Choroid plexus epithelial cell (primary cell): Measurements from ENCODE around the gene MRPL43.

Experiments used
- DNase-seq: peaks from one replicate; pipeline ENCODE4 v3.0.0-alpha.2; 2010; ENCODE audit warnings: low read depth
- H3K4me3 ChIP-seq: 2 replicates; pipeline ENCODE4 v1.5.1; 2011; ENCODE audit warnings: low read depth, mild to moderate bottlenecking, control low read depth, low read length, moderate library complexity
- TF ChIP-seq, protein P1 (sequence below): conservative IDR thresholded peaks from 2 replicates; pipeline ENCODE4 v1.5.1; 2011; ENCODE audit warnings: low read depth, mild to moderate bottlenecking, control low read depth, inconsistent platforms, low read length, moderate library complexity

The MRPL43 gene

DNA sequence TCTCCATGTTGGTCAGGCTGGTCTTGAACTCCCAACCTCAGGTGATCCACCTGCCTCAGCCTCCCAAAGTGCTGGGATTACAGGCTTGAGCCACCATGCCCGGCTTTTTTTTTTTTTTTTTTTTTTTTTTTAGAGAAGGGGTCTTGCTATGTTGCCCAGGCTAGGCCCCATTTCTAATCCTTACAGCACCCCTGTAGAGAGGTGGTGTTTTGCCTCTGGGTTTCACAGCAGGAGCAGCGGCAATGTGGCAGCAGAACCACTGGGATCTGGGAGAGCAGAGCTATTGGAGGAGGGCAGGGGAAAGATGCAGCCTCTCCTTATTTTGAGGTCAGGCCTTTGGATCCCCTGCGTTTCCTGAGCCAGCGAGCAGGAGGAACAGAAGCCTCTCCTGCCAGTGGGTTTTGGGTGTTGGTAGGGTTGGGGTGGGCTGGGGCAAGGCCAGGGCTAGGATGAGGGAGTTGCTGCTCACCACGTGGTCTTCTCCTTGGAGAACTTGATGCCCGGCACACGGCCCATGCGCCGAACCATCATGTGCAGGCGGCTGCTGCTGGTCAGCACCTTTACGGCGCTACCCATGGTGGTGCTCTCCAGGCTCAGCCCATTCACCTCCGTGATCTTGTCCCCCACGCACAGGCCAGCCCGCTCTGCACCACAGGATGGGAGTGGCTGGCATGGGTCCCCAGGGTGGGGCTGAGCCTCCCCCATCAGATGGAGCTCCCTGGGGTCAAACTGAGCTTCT, 35.8 kb upstream of the MRPL43 start:
- H3K4me3 ChIP-seq, result no peak overlapping the region
- DNase-seq, result no peak
- TF ChIP-seq, protein P1, sequence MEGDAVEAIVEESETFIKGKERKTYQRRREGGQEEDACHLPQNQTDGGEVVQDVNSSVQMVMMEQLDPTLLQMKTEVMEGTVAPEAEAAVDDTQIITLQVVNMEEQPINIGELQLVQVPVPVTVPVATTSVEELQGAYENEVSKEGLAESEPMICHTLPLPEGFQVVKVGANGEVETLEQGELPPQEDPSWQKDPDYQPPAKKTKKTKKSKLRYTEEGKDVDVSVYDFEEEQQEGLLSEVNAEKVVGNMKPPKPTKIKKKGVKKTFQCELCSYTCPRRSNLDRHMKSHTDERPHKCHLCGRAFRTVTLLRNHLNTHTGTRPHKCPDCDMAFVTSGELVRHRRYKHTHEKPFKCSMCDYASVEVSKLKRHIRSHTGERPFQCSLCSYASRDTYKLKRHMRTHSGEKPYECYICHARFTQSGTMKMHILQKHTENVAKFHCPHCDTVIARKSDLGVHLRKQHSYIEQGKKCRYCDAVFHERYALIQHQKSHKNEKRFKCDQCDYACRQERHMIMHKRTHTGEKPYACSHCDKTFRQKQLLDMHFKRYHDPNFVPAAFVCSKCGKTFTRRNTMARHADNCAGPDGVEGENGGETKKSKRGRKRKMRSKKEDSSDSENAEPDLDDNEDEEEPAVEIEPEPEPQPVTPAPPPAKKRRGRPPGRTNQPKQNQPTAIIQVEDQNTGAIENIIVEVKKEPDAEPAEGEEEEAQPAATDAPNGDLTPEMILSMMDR, result no peak

DNA sequence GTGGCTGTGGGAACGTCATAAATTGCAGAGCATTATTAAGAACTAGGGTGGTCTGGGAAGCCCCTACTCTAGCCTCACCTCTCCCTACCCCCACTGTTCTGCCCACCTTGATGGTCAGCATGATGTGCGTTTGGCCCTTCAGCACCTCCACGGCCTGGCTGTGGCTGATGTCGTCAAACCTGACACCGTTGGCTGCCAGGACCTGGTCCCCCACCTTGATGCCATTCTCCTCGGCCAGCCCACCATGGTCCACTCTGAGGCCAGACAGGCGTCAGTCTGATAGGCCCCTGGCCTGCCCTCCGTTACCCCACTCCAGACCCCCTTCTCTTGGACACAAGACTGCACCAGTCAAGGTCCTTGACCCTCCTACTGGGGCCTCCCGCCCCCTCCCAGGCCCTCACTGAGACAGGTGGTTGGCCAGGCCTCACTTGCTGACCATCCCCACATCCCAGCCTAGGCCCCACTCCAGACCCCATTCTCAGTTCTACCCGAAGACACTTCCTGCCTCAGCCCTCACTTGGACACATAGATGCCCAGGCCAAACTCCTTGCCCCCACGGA, 34.5 kb upstream of the MRPL43 start:
- no peak overlapping the region for H3K4me3 ChIP-seq
- TF ChIP-seq, protein P1, result no peak
- DNase-seq, result no peak

DNA sequence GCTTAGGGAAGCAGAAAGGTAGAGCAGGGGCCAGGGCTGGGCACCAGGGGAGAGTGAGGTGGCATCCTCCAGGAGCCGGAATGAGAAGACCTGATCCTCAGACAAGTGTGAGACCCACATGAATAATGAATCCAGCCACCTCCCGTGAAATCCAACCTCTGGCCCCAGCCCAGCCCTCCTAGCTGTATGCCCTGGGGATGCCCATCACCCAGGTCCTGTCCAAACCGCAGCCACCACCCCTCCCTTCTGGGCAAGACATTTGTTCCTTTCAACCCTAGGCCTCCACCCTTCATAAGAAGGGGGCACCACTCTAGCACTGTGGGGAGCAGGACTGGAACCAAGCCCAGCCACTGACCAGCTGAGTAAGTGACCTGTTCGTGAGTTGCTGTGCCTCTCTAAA, 33.9 kb upstream of the MRPL43 start:
- no peak for DNase-seq
- no peak overlapping the region for H3K4me3 ChIP-seq
- TF ChIP-seq, protein P1, result no peak

DNA sequence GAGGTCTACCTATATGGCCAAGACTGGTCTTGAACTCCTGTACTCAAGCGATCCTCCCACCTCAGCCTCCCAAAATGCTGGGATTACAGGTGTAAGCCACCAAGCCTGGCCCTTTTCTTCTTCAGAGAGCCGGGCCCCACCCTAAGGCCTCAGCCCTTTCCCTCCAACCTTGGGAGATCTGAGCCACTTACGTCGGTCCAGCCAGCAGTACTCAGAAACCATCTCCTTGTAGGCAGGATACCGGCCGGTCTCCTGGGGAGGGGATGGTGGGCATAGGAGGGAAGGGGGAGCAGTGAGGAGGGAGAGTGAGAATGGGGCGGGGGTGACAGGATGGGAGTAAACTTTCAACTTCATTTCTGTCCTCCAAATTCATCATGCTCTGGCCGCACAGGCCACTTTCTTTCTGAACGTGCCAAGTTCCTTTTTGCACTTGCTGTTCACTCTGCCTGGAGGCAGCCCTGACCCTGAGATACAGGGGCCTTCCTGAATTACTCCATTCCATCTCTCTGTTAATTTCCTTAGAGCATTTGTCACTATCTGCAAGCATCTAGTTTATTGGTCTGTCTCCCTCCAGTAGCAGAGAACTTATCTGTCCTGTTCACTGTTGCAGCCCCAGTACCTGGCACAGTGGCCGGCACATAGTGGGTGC, 33.3 kb upstream of the MRPL43 start:
- DNase-seq, result no peak
- H3K4me3 ChIP-seq, result no peak overlapping the region
- TF ChIP-seq, protein P1, result no peak

DNA sequence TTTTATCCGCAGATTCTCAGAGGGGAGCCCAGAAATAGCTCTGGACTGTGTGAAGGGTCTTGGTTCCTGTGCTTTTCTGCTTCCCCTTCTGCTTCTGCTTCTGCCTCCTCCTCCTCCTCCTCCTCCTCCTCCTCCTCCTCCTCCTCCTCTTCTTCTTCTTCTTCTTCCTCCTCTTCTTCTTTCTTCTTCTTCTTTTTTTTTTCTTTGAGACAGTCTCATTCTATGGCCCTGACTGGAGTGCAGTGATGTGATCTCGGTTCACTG, 32.1 kb upstream of the MRPL43 start:
- no peak for DNase-seq
- H3K4me3 ChIP-seq, result no peak overlapping the region

DNA sequence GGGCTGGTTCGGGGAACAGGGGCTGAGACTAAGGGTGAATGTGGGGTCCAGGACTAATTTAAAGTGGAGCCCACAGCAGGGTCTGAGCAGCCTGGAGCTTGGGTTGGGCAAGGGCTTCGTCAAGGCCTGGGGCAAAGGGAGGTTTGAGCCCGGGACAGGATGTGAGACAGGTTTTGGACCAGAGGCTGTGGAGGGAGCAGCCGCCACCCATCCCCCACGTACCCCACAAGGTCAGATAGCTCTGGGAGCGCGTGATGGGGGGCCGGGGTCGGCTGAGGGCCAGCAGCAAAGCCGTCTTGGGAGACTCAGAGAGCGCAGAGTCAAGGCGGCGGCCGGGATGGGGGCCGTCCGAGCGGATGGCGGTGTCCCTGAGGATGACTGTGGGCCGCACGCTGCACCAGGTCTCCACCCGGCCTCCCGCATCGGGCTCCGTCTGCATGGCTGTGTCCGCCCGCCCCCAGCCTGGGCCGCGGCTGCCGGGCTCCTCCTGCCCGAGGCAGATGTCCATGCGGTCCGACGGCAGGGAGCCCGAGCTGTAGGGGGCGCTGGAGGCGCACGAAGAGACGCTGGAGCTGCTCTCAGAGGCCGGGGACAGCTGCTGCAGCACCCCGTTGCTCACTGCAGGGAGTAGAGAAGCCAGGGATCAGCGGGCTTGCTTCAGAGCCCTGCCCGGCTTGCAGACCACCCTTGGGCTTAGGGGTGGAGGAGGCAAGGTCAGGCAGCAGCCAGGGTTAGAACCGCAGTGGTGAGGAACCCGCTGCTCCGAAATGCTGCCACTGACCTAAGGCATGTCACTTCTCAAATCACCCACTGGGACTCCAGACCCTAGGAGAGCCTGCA, 31.5 kb upstream of the MRPL43 start:
- peak overlapping the region; percentile 22 for H3K4me3 ChIP-seq
- TF ChIP-seq, protein P1, result peak; percentile 81
- DNase-seq, result peak; percentile 93

More for the DNA sequence above, 32.1 kb upstream of the MRPL43 start:
- TF ChIP-seq, protein P1, result no peak
